Memory B cell (primary cell): Measurements from ENCODE around the gene USP13.
A peak's percentile ranks its signal among the peaks of the same experiment; 100 is the strongest.

Experiments
- ATAC-seq: fragments of 150-1000 bp; cut with Tn5 transposase; 2 replicates; pipeline ENCODE4 v1.10.0; 2021; ENCODE audit warnings: low read depth, mild to moderate bottlenecking, moderate library complexity
- DNase-seq, 2 donors: peaks; one replicate each; pipeline ENCODE4 v3.0.0; 2022; ENCODE audit warnings: low spot score in 2 of 2
- H3K27ac Mint-ChIP-seq: one replicate; pipeline ENCODE4 v1.8.0; 2022; ENCODE audit warnings: mild to moderate bottlenecking, moderate library complexity, mixed read lengths
- H3K27me3 Mint-ChIP-seq: one replicate; pipeline ENCODE4 v1.8.0; 2022; ENCODE audit warnings: mixed read lengths
- H3K36me3 Mint-ChIP-seq: one replicate; pipeline ENCODE4 v1.8.0; 2022; ENCODE audit warnings: mild to moderate bottlenecking, mixed read lengths
- H3K4me1 Mint-ChIP-seq: one replicate; pipeline ENCODE4 v1.8.0; 2022; ENCODE audit warnings: mixed read lengths
- H3K4me3 Mint-ChIP-seq: one replicate; pipeline ENCODE4 v1.8.0; 2022; ENCODE audit warnings: mild to moderate bottlenecking, moderate library complexity, mixed read lengths
- H3K9me3 Mint-ChIP-seq: one replicate; pipeline ENCODE4 v1.8.0; 2022; ENCODE audit warnings: mixed read lengths

Gene USP13

DNA sequence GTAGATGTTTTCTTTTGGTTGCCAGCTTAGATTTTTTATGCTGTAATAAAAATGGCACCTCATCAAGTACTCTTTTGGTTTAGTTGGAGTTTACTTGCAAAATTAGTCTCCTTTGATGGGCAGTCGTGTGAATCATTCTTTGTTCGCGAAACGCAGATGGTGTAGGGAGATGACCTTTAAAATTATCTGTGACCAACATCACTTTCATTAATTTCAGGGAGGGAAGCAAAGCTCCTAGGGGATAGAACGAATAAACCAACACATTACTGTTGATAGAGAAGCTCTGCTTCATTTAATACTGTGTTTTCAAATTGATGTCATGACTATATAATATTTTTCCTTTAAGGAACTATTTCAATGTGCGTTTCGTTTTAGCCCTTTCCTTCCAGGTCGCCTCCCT, 67.4 kb downstream of the USP13 start:
- H3K9me3 Mint-ChIP-seq = no peaks in the 10 kb centered on the region
- H3K27me3 Mint-ChIP-seq = no peaks in the 10 kb centered on the region
- H3K4me3 Mint-ChIP-seq = no peak overlapping the region
- no peak for DNase-seq
- ATAC-seq = no peak
- peaks cover 29% of the 10 kb centered on the region for H3K36me3 Mint-ChIP-seq
- no peaks in the 10 kb centered on the region for H3K4me1 Mint-ChIP-seq
- H3K27ac Mint-ChIP-seq = no peak overlapping the region

DNA sequence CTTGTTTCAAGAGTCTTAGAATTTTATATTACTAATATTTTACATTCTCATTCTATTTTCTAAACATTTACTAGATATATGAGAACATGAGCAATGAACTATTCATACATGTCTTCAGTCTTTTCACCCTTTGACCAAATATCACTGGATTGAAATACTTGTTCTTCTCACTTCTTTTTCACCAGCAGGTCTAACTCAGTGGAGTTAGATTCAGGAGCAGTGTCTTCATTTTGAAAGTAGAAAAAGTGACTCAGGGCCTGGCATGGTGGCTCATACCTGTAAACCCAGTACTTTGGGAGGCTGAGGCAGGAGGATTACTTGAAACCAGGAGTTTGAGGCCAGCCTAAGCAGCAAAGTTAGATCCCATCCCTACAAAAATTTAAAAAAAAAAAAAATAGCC, 70.8 kb downstream of the USP13 start:
- H3K9me3 Mint-ChIP-seq = no peaks in the 10 kb centered on the region
- H3K4me1 Mint-ChIP-seq = peaks cover 3% of the 10 kb centered on the region
- no peak for DNase-seq
- no peak for ATAC-seq
- H3K4me3 Mint-ChIP-seq = no peak overlapping the region
- H3K27me3 Mint-ChIP-seq = no peaks in the 10 kb centered on the region
- H3K27ac Mint-ChIP-seq = no peak overlapping the region
- H3K36me3 Mint-ChIP-seq = peaks cover 32% of the 10 kb centered on the region

DNA sequence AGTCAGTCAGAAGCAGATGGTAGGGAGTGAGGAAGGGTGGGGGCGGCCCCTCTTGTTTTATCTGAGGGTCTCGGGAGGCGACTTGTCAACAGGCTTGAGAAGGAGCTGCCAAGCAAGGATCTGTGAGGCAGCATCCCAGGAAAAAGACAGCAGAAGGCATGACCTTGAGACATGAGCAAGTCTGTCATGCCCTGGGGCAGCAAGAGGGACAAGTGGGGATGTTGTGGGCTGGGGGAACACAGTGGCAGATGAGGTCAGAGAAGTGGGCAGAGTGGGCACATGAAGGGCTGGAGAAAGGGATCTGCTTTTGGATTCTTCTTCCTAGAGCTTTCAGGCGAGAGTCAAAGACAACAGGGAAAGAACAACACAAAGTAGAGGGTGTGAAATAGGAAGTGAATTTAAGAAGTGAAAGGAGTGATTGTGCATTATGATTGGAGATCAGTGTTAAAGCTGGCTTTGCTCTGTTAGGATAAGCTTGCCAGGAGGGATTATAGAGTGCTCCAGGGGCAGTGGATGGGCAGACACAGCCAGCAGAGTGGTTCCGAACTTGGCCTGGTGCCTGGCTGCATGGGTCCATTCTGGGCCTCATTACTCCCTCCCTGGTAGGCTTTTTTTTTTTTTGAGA, 73.3 kb downstream of the USP13 start:
- H3K27me3 Mint-ChIP-seq = no peaks in the 10 kb centered on the region
- peak overlapping the region; percentile 0 for H3K27ac Mint-ChIP-seq
- no peak for ATAC-seq
- no peak overlapping the region for H3K4me3 Mint-ChIP-seq
- peaks cover 26% of the 10 kb centered on the region for H3K36me3 Mint-ChIP-seq
- H3K9me3 Mint-ChIP-seq = no peaks in the 10 kb centered on the region
- peaks cover 3% of the 10 kb centered on the region for H3K4me1 Mint-ChIP-seq
- DNase-seq = no peak

DNA sequence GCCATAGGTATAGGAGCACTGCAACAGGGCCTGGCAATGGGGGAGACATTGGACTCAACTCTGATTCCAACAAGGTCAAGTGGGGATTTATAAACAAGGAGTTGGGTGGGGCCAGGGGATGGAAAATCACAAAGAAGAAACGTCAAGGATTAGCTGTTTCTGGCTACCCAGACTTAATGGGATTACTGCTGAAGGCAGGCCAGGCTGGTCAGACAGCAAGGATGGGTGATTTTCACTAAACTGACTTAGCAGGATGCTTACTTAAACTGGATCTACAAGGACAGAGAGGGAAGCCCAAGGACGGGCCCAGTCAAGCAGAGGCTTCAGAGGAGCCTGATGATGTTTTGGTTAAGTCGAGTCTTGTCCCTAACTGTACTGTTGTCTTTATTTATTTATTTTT, 76.2 kb downstream of the USP13 start:
- DNase-seq (no peak), ATAC-seq (no peak)
- peaks cover 25% of the 10 kb centered on the region for H3K36me3 Mint-ChIP-seq
- peaks cover 3% of the 10 kb centered on the region for H3K4me1 Mint-ChIP-seq
- no peak overlapping the region for H3K4me3 Mint-ChIP-seq
- no peaks in the 10 kb centered on the region for H3K9me3 Mint-ChIP-seq
- H3K27ac Mint-ChIP-seq = no peak overlapping the region
- H3K27me3 Mint-ChIP-seq = no peaks in the 10 kb centered on the region

DNA sequence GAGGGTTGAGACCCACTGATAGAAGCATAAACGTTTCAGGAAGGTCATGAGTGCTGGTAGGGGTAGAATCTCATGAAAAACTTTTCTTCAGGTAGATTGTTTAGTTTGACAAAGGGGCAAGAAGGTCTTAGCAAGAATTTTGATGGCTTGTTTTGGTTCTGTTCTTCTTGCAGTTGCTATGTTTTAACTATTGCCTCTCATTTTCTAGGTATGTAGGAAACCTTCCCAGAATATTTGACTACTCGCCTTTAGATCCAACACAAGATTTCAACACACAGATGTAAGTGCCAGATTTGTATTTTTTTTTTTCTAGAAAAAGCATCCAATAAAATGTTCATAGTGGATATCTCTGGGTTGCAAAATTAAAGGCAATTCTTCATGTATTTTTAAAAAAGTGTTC, 77.1 kb downstream of the USP13 start:
- Mint-ChIP-seq H3K9me3 (no peaks in the 10 kb centered on the region), H3K27ac (no peak overlapping the region), H3K4me1 (peaks cover 3% of the 10 kb centered on the region), H3K27me3 (no peaks in the 10 kb centered on the region), H3K36me3 (peaks cover 25% of the 10 kb centered on the region), H3K4me3 (no peak overlapping the region)
- no peak for DNase-seq
- no peak for ATAC-seq

DNA sequence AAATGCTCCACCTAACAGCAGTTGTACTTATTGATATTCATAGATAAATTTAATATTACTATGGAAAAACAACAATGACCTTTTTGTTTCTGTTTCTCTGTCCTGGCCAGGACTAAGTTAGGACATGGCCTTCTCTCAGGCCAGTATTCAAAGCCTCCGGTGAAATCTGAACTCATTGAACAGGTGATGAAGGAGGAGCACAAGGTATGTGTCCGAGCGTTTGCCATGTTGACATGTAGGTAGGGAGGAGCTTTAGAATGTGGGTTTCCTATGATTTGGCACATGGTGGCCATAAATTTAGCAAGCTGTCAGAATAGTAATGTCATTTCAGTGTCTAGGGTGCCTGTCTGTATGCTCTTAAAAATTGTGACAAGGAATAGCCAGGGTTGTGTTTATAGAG, 77.7 kb downstream of the USP13 start:
- DNase-seq = no peak
- peaks cover 21% of the 10 kb centered on the region for H3K36me3 Mint-ChIP-seq
- no peaks in the 10 kb centered on the region for H3K9me3 Mint-ChIP-seq

DNA sequence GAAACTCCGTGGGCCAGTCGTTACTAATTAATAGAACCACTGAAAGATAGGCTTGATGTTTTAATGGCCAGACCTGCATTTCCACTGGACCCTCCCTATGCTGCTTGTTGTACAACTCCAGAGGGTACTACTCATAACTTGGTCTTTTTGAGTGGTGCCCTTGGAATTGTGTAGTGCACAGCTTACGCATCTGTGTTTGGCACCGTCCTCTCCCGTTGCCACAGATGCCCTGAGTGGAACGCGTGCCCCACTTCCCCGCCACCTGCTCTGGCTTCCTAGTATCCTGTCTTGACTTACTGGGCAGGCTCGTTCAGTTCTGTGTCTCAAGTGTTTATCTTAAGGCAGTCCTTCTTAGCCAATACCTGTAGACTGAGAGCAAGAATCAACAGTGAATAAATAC, 78.7 kb downstream of the USP13 start:
- no peak overlapping the region for H3K27ac Mint-ChIP-seq
- no peaks in the 10 kb centered on the region for H3K27me3 Mint-ChIP-seq
- no peak for DNase-seq
- no peak overlapping the region for H3K4me3 Mint-ChIP-seq
- H3K36me3 Mint-ChIP-seq = peaks cover 15% of the 10 kb centered on the region
- no peak for ATAC-seq
- no peaks in the 10 kb centered on the region for H3K9me3 Mint-ChIP-seq
- H3K4me1 Mint-ChIP-seq = no peaks in the 10 kb centered on the region

More for the DNA sequence above, 77.7 kb downstream of the USP13 start:
- H3K4me3 Mint-ChIP-seq = no peak overlapping the region
- no peak overlapping the region for H3K27ac Mint-ChIP-seq
- H3K27me3 Mint-ChIP-seq = no peaks in the 10 kb centered on the region
- no peak for ATAC-seq
- H3K4me1 Mint-ChIP-seq = peaks cover 3% of the 10 kb centered on the region

DNA sequence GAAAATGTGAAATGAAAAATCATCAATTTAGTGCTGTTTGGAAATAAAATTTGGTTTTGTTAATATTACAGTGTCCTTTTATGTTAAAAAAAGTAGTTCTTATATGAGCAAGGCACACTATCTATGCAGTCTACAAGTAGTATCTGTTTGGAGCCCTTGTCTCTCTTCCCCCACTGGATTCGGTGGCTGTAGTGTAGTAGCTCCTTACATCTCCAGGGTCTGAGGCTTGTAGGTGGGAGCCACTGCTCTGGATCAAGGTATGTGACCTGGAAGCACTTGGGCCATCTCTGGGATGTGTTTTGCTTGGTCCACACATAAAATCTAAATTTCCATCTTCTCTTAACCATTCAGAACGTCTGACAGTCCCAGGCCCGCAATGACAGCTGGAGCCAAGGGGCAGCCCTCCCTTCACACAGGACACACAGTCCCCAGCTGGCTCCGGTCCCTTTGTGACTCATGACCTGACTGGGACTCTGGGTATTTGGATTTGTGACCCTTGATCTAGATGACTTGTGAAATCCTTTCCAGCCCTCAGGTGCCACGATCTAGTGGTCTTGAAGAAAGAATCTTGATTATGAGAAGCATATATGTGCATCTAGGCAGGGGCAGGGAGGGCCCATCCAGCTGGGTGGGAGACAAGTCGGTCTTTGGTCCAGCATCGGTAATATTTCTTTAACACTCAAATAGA, 80.0 kb downstream of the USP13 start:
- Mint-ChIP-seq H3K36me3 (peaks cover 18% of the 10 kb centered on the region), H3K27me3 (no peaks in the 10 kb centered on the region), H3K9me3 (no peaks in the 10 kb centered on the region), H3K4me1 (no peaks in the 10 kb centered on the region), H3K27ac (no peak overlapping the region), H3K4me3 (no peak overlapping the region)
- DNase-seq (no peak), ATAC-seq (no peak)

DNA sequence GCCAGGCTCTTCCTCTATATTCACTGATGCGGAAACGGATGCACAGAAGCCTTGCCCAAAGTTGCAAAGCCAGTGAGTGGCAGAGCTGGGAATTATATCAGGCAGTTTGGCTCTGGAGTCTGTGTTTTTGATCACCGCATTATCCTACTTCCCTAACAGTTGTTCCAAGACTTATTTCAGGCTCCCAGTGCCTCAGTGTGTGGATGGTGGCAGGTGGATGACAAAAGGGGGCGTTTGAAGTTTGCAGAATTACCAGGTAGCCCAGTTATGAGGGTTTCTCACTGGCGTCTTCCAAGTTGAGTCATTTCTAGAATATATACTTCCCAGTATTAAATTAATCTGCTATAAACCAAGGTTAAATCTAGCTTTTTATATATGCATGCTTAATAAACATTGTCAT, 81.0 kb downstream of the USP13 start:
- Mint-ChIP-seq H3K4me3 (no peak overlapping the region), H3K4me1 (no peaks in the 10 kb centered on the region), H3K27me3 (no peaks in the 10 kb centered on the region), H3K36me3 (peaks cover 20% of the 10 kb centered on the region), H3K9me3 (no peaks in the 10 kb centered on the region), H3K27ac (no peak overlapping the region)
- DNase-seq = no peak
- ATAC-seq = no peak

DNA sequence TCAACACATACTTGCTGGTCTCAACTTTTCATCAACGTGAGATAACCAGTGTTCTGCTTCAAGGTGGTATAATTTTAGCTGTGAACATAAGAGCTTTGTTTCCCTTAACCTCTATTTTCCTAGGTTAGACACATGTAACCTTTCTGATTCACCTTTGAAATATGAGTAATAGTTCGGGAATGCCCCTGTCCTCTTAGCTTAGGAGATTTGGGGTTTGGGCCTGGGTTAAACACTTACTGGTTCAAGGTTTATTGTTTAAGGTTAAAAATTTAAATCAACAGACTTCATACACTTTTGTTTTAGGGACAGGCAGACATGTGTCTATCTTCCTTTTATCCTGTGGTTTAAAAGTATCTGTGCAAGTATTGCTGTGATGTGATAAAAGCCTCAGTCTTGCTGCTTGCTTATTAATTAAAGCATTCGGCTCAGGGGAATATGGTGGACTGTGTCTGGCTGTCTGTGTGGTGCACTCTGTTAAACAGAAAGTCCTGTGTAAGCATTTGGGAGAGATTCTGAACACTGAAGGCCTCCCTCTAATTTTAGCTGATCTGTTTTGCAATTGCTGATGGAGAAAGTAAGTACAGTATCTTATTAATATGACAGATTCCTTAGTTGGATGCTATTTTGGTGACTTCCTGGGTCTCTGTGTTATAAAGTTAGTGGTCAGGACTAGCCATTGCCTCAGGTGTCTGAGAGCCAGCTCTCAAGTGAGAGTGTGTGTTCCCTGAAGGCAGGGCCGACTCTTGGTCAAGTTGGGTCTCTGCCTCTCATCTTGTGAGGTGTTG, 81.8 kb downstream of the USP13 start:
- DNase-seq (no peak), ATAC-seq (no peak)
- H3K27me3 Mint-ChIP-seq = no peaks in the 10 kb centered on the region
- H3K4me3 Mint-ChIP-seq = no peak overlapping the region
- H3K27ac Mint-ChIP-seq = no peak overlapping the region
- H3K36me3 Mint-ChIP-seq = peaks cover 20% of the 10 kb centered on the region
- no peaks in the 10 kb centered on the region for H3K9me3 Mint-ChIP-seq
- H3K4me1 Mint-ChIP-seq = no peaks in the 10 kb centered on the region

DNA sequence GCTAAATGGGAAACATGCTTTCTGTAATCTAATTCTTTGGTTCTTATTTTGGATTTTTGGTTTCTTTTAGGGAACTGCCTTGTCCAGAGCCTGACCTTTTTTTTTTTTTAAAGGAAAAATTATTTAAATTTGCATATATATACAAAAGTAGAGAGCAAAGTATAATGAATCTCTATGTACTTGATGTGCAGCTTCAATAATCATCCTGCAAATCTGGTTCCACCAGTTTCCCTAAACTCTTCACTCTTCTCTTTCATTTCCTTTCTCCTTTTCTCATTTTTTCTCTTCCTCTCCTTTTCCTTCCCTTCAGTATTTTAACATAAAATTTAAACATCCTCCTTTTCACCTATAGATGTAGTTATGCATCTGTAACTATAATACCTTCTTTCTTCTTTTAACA, 82.5 kb downstream of the USP13 start:
- H3K27ac Mint-ChIP-seq = no peak overlapping the region
- no peak for DNase-seq
- ATAC-seq = no peak
- H3K27me3 Mint-ChIP-seq = no peaks in the 10 kb centered on the region
- no peaks in the 10 kb centered on the region for H3K4me1 Mint-ChIP-seq
- H3K9me3 Mint-ChIP-seq = no peaks in the 10 kb centered on the region
- H3K36me3 Mint-ChIP-seq = peaks cover 21% of the 10 kb centered on the region
- H3K4me3 Mint-ChIP-seq = no peak overlapping the region

DNA sequence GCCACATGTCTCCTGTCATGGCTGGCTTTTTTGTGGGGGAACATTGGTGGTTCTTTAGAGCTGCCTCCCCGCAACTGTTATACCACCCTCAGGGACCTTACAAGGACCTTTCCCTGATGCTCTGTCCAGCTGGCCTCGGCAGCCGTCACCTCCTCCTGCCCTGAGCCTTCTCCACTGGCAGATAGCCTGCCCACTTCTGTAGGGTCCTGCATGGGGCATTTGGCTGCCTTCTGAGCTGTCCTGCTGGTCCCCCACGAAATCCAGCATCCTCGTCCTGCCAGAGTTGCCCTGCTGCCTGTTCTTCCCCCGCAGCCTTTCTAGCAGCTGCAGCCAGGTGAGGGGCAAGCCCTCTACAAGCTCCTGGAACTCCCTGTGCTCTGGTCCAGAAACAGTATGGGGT, 86.2 kb downstream of the USP13 start:
- Mint-ChIP-seq H3K27ac (no peak overlapping the region), H3K36me3 (peaks cover 29% of the 10 kb centered on the region), H3K4me3 (no peak overlapping the region), H3K9me3 (no peaks in the 10 kb centered on the region), H3K4me1 (no peaks in the 10 kb centered on the region), H3K27me3 (no peaks in the 10 kb centered on the region)
- ATAC-seq (no peak), DNase-seq (no peak)

DNA sequence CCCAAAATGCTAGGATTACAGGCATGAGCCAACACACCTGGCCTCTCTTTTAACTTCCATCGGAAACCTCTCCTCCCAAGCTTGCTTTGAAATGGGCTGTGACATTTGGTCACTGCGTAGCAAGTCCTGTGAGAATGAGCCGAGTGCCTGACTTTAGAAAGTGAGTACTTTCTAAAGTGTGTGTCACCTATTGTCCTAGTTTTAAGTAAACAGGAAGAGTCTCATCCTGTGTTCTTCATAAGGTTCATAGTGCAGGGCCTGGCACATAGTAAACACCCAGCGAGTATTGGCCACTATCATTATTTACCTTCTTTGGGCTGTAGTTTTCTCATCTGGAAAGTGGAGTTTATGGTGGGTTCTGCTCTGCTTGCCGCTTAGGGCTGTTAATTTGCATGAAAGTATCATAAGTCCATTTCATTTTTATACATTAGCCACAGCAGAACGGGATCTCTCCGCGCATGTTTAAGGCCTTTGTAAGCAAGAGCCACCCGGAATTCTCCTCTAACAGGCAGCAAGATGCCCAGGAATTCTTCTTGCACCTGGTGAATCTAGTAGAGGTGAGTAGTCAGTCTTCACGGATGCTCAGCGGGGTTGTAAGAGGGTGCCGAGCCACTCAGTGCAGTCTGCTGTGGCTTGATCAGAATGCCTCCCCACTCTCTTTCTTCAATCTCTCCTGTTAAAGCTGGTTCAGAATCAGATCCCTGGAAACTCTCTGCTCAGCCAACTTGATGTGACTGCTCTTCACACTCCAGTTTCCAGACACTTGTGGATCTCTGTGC, 87.2 kb downstream of the USP13 start:
- Mint-ChIP-seq H3K27me3 (no peaks in the 10 kb centered on the region), H3K9me3 (no peaks in the 10 kb centered on the region), H3K4me1 (no peaks in the 10 kb centered on the region), H3K27ac (no peak overlapping the region), H3K36me3 (peaks cover 32% of the 10 kb centered on the region), H3K4me3 (no peak overlapping the region)
- no peak for ATAC-seq
- DNase-seq = no peak

DNA sequence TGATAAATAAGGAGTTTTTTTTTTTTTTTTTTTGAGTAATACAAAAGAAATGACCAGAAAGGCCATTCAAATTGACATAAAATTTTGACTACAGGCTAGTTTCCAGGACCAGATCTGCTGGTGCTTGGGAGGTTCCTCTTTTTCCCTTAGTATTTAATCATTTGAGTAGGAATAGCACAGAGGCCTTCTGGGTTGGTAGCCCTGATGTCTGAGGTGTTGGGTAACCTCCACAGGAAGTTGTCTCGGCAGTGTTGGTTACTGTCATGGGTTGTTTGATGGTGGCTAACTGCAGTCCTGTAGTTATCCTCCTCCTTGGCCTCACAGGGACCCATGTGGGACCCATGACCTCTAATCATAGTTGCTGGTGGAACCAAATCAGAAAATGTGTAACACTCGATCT, 91.1 kb downstream of the USP13 start:
- DNase-seq = no peak
- no peak for ATAC-seq
- Mint-ChIP-seq H3K9me3 (no peaks in the 10 kb centered on the region), H3K4me3 (no peak overlapping the region), H3K36me3 (peaks cover 32% of the 10 kb centered on the region), H3K4me1 (no peaks in the 10 kb centered on the region), H3K27me3 (no peaks in the 10 kb centered on the region), H3K27ac (no peak overlapping the region)
